ENCODE data around the gene RABL6.

Gene RABL6

GRCh38 chr9:136885950-136886578 lies 78.3 kb downstream of the RABL6 start, which contains the start of gene TRAF2:
TSS of gene TRAF2 (plus strand) at chr9:136886516. CDS start at chr9:136898741, 12,225 bp downstream.
- peak; percentile 99 for DNase-seq

- DNase-seq, result no peak
These were observed 79.2 kb downstream of the RABL6 start for GRCh38 chr9:136886610-136887597.

- no peak for DNase-seq
These were observed 80.7 kb downstream of the RABL6 start for GRCh38 chr9:136888454-136888853.

GRCh38 chr9:136889858-136890257 lies 82.1 kb downstream of the RABL6 start:
- no peak for DNase-seq

- DNase-seq, result no peak
These were observed 82.9 kb downstream of the RABL6 start for GRCh38 chr9:136890661-136891060.

Data from fibroblast of skin of abdomen (primary cell).